ENCODE measurements around the gene SLC24A1. TPM values are rescaled to one million over a fixed set of nuclear protein-coding genes. Genes with fewer than 3 reads are reported as not detected.

The SLC24A1 gene
- total and polyA plus RNA-seq, 10 of the 15 experiments (the other 5 are each of a cell fraction or from before 2014, with no cell fraction given), result 1.4 to 5.8 (median 3.3) TPM

DNA sequence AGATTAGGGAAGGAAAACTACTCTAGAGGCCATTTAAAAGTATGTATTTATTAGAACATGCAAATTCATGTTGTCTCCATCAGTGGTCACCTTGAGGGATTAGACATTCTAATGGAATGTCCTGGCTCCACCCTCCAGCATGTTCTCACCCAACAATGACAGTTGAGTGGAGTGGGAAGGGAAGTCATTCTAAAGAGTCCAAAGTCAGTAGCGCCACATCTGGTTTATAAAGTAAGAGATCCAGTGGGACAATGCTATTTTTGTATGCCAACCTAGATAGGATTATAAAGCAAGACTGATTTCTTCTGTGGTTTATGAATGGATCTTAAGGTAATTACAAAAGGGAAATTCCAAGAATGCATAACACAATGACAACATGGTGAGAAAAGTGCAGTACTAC is 33.3 kb downstream of the SLC24A1 start:
- SMC1A ChIA-PET (ENCODE audit: uncharacterized antibody, unreplicated experiment), result interaction anchor here (0.8 to 1.2 kb wide), 3 partner anchors 35 to 640 kb away, joined by 3 to 4 read pairs (median 3); no protein-coding TSS in a partner anchor
- CTCF ChIA-PET, result no interaction called here
- H3K4me1 ChIP-seq (ENCODE audit: control insufficient read depth, insufficient read depth, low read length), result peaks cover 9% of the 10 kb centered on the region
- no peak overlapping the region for H3K27ac ChIP-seq (ENCODE audit: control insufficient read depth, insufficient read depth)
- intact Hi-C loops (cut with micrococcal nuclease; ENCODE audit: unreplicated experiment), result no loop called here
- no peaks in the 10 kb centered on the region for H4K20me1 ChIP-seq (ENCODE audit: control insufficient read depth, insufficient read depth)
- no peaks in the 10 kb centered on the region for H3K9me3 ChIP-seq (replicated peaks; ENCODE audit: control insufficient read depth, insufficient read depth, low read length)
- 100% methylated on average over 1 of the region's 1 CpG for WGBS (ENCODE audit: insufficient coverage, insufficient replicate concordance, low lambda C conversion rate, missing lambda C conversion rate)
- H3K9ac ChIP-seq (ENCODE audit: control insufficient read depth, insufficient read depth, low read length), result no peak overlapping the region
- FAIRE-seq, result no peak
- no peak overlapping the region for H2AFZ ChIP-seq (ENCODE audit: control insufficient read depth, low read depth, low read length)
- in situ Hi-C loops (cut with MboI), result no loop called here
- POLR2A ChIA-PET, result no interaction called here
- H3K4me3 ChIP-seq, result no peak overlapping the region
- H3K79me2 ChIP-seq (ENCODE audit: control insufficient read depth, insufficient read depth, low read length), result no peaks in the 10 kb centered on the region
- H3K36me3 ChIP-seq (ENCODE audit: control insufficient read depth in 2 of 2, insufficient read depth in 2 of 2, low read length in 1 of 2), result peaks cover 2 to 37% of the 10 kb centered on the region in 2 experiments; a peak in 3 of 4 replicates
- TF ChIP-seq ZNF217 (IDR thresholded peaks at IDR 0.05), result no peak
- BruUV-seq (replicated peaks), result no TSS peak
- no peak for ATAC-seq
- RAD21 ChIA-PET (ENCODE audit: unreplicated experiment), result no interaction called here
- no peak overlapping the region for H3K4me2 ChIP-seq (ENCODE audit: control insufficient read depth, insufficient read depth)
- DNase-seq (ENCODE audit: low read depth, low spot score), result no peak
- H3K27me3 ChIP-seq (replicated peaks in 1 of 2; ENCODE audit: control insufficient read depth in 2 of 2, insufficient read depth in 2 of 2, low read length in 1 of 2), result no peaks in the 10 kb centered on the region

DNA sequence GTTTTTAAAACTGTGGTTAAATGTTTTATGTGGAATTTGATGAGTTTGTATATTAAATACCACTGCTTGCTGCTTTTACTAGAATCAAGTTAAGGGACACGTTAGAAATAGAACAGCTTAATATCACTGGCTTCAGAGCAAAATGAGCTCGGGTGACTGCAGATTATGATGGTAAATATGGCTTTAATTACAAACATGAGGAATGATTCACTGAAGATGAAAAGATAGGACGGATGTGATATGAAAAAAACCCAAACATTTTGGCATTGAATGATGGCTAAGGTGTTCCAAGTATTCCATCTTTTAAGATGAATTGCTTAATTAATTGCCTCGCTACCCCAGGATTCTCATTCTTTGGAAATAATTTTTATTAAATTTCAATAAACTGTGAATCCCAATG is 33.7 kb downstream of the SLC24A1 start:
- H3K4me1 ChIP-seq (ENCODE audit: control insufficient read depth, insufficient read depth, low read length), result peaks cover 5% of the 10 kb centered on the region; the same call in 1 of the 2 replicates
- H3K4me3 ChIP-seq, result no peak overlapping the region
- BruUV-seq (replicated peaks), result no TSS peak
- ChIA-PET CTCF (no interaction called here), SMC1A (ENCODE audit: uncharacterized antibody, unreplicated experiment) (interaction anchor here (0.8 to 1.2 kb wide), 3 partner anchors 34 to 641 kb away, joined by 3 to 4 read pairs (median 3); no protein-coding TSS in a partner anchor), RAD21 (ENCODE audit: unreplicated experiment) (no interaction called here), POLR2A (no interaction called here)
- intact Hi-C loops (cut with micrococcal nuclease; ENCODE audit: unreplicated experiment), result no loop called here
- H3K27me3 ChIP-seq (replicated peaks in 1 of 2; ENCODE audit: control insufficient read depth in 2 of 2, insufficient read depth in 2 of 2, low read length in 1 of 2), result no peaks in the 10 kb centered on the region
- no peak overlapping the region for H3K27ac ChIP-seq (ENCODE audit: control insufficient read depth, insufficient read depth)
- ATAC-seq (no peak), FAIRE-seq (no peak), DNase-seq (ENCODE audit: low read depth, low spot score) (no peak)
- H3K9me3 ChIP-seq (replicated peaks; ENCODE audit: control insufficient read depth, insufficient read depth, low read length), result no peaks in the 10 kb centered on the region
- H4K20me1 ChIP-seq (ENCODE audit: control insufficient read depth, insufficient read depth), result no peaks in the 10 kb centered on the region
- TF ChIP-seq NFIC (IDR thresholded peaks at IDR 0.05; ENCODE audit: low read depth, low read length) (no peak), TAF1 (IDR thresholded peaks at IDR 0.05; ENCODE audit: borderline replicate concordance, low read depth, low read length) (no peak), GATAD2B (conservative IDR thresholded peaks at IDR 0.05; ENCODE audit: low read depth) (no peak), ASH2L (IDR thresholded peaks at IDR 0.05; ENCODE audit: borderline replicate concordance, low read depth) (no peak), MTA3 (IDR thresholded peaks at IDR 0.05; ENCODE audit: borderline replicate concordance, low read length) (no peak), IRF4 (IDR thresholded peaks at IDR 0.05; ENCODE audit: low read depth, low read length) (no peak)
- TF ChIP-seq, protein P1, sequence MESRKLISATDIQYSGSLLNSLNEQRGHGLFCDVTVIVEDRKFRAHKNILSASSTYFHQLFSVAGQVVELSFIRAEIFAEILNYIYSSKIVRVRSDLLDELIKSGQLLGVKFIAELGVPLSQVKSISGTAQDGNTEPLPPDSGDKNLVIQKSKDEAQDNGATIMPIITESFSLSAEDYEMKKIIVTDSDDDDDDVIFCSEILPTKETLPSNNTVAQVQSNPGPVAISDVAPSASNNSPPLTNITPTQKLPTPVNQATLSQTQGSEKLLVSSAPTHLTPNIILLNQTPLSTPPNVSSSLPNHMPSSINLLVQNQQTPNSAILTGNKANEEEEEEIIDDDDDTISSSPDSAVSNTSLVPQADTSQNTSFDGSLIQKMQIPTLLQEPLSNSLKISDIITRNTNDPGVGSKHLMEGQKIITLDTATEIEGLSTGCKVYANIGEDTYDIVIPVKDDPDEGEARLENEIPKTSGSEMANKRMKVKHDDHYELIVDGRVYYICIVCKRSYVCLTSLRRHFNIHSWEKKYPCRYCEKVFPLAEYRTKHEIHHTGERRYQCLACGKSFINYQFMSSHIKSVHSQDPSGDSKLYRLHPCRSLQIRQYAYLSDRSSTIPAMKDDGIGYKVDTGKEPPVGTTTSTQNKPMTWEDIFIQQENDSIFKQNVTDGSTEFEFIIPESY (IDR thresholded peaks at IDR 0.05), result no peak
- TF ChIP-seq, protein P2, sequence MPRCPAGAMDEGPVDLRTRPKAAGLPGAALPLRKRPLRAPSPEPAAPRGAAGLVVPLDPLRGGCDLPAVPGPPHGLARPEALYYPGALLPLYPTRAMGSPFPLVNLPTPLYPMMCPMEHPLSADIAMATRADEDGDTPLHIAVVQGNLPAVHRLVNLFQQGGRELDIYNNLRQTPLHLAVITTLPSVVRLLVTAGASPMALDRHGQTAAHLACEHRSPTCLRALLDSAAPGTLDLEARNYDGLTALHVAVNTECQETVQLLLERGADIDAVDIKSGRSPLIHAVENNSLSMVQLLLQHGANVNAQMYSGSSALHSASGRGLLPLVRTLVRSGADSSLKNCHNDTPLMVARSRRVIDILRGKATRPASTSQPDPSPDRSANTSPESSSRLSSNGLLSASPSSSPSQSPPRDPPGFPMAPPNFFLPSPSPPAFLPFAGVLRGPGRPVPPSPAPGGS (IDR thresholded peaks at IDR 0.05; ENCODE audit: borderline replicate concordance, insufficient read depth, low read depth, low read length, poor library complexity, severe bottlenecking), result no peak
- TF ChIP-seq, protein P3, sequence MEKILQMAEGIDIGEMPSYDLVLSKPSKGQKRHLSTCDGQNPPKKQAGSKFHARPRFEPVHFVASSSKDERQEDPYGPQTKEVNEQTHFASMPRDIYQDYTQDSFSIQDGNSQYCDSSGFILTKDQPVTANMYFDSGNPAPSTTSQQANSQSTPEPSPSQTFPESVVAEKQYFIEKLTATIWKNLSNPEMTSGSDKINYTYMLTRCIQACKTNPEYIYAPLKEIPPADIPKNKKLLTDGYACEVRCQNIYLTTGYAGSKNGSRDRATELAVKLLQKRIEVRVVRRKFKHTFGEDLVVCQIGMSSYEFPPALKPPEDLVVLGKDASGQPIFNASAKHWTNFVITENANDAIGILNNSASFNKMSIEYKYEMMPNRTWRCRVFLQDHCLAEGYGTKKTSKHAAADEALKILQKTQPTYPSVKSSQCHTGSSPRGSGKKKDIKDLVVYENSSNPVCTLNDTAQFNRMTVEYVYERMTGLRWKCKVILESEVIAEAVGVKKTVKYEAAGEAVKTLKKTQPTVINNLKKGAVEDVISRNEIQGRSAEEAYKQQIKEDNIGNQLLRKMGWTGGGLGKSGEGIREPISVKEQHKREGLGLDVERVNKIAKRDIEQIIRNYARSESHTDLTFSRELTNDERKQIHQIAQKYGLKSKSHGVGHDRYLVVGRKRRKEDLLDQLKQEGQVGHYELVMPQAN (conservative IDR thresholded peaks at IDR 0.05), result no peak
- peaks cover 2 to 37% of the 10 kb centered on the region in 2 experiments; a peak in 3 of 4 replicates for H3K36me3 ChIP-seq (ENCODE audit: control insufficient read depth in 2 of 2, insufficient read depth in 2 of 2, low read length in 1 of 2)
- no peak overlapping the region for H3K9ac ChIP-seq (ENCODE audit: control insufficient read depth, insufficient read depth, low read length)
- no peak overlapping the region for H2AFZ ChIP-seq (ENCODE audit: control insufficient read depth, low read depth, low read length)
- H3K79me2 ChIP-seq (ENCODE audit: control insufficient read depth, insufficient read depth, low read length), result no peaks in the 10 kb centered on the region
- H3K4me2 ChIP-seq (ENCODE audit: control insufficient read depth, insufficient read depth), result no peak overlapping the region
- WGBS (ENCODE audit: insufficient coverage, insufficient replicate concordance, low lambda C conversion rate, missing lambda C conversion rate), result 95% methylated on average over 4 of the region's 4 CpGs
- in situ Hi-C loops (cut with MboI), result no loop called here
